Kidney tubule cell (primary cell): ENCODE measurements around the gene FRK.
"Not testable (repeated sequence)": the region's sequence is repeated elsewhere in the genome, so short reads cannot be mapped to it uniquely, and the experiment has no call there.

Experiments
- DNase-seq: peaks from one replicate; pipeline ENCODE4 v3.0.0-alpha.2; 2018; ENCODE audit warnings: low spot score

Gene FRK

GRCh38 chr6:116060572-116061283, at the start of gene FRK:
FRK (minus strand) TSS chr6:116060891; CDS start chr6:116060311, 580 bp downstream.
- DNase-seq, result peak; percentile 96

GRCh38 chr6:116108836-116109235, 48.1 kb upstream of the FRK start:
- no peak for DNase-seq

- no peak for DNase-seq
Measured at GRCh38 chr6:116106146-116106545, 45.5 kb upstream of the FRK start.

- DNase-seq, result no peak
Measured at GRCh38 chr6:116105247-116105646, 44.6 kb upstream of the FRK start.

GRCh38 chr6:116104636-116105035, 43.9 kb upstream of the FRK start:
- no peak for DNase-seq

GRCh38 chr6:116102873-116103272, 42.2 kb upstream of the FRK start:
- no peak for DNase-seq

- no peak for DNase-seq
Measured at GRCh38 chr6:116101790-116102189, 41.1 kb upstream of the FRK start.

GRCh38 chr6:116101302-116101718, 40.6 kb upstream of the FRK start:
- no peak for DNase-seq

- peak; percentile 88 for DNase-seq
Measured at GRCh38 chr6:116100419-116101301, 40.0 kb upstream of the FRK start, which contains the start of gene NT5DC1. NT5DC1 (plus strand) TSS chr6:116100853; CDS start chr6:116100931, 78 bp downstream.

- no peak for DNase-seq
Measured at GRCh38 chr6:116099036-116099435, 38.3 kb upstream of the FRK start.

- DNase-seq, result peak; percentile 20
Measured at GRCh38 chr6:116096979-116097816, 36.5 kb upstream of the FRK start.

- not testable (repeated sequence) for DNase-seq
Measured at GRCh38 chr6:116096048-116096759, 35.5 kb upstream of the FRK start.

- no peak for DNase-seq
Measured at GRCh38 chr6:116094041-116094440, 33.4 kb upstream of the FRK start.

GRCh38 chr6:116090251-116090650, 29.6 kb upstream of the FRK start:
- DNase-seq, result no peak

- DNase-seq, result no peak
Measured at GRCh38 chr6:116088946-116089345, 28.3 kb upstream of the FRK start.

GRCh38 chr6:116087437-116088027, 26.8 kb upstream of the FRK start:
- DNase-seq, result peak; percentile 61

- DNase-seq, result no peak
Measured at GRCh38 chr6:116084284-116084683, 23.6 kb upstream of the FRK start.

GRCh38 chr6:116083052-116083451, 22.4 kb upstream of the FRK start:
- no peak for DNase-seq

- DNase-seq, result no peak
Measured at GRCh38 chr6:116078945-116079344, 18.3 kb upstream of the FRK start.

- no peak for DNase-seq
Measured at GRCh38 chr6:116078522-116078921, 17.8 kb upstream of the FRK start.

GRCh38 chr6:116074732-116075390, 14.2 kb upstream of the FRK start:
- no peak for DNase-seq
